ENCODE data around the gene PPP1R9A.

The PPP1R9A gene

DNA sequence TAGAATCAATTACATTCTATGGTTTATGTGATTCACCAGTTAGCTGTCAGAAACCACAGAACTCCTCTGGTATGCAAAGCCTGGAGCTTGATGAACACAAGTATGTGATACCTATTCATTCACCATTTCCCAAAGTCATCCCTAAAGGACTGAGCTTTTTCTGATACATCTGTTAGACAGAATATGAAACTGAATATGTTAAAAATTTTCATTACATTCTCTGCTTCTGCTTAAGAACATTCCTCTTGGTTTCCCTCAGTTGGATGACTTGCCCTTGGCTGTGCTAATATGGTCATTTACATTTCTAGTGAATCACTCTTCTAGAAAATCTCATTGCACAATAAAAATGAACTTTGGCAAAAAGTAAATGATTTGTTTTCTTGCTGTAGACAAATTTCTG, 427.7 kb downstream of the PPP1R9A start:
- no peaks in the 10 kb centered on the region for H3K9me3 ChIP-seq (ENCODE audit: control insufficient read depth, insufficient read depth, low read length)
- H3K27me3 ChIP-seq (ENCODE audit: control insufficient read depth, low read length), result no peaks in the 10 kb centered on the region
- no peaks in the 10 kb centered on the region for H3F3A ChIP-seq (ENCODE audit: control insufficient read depth, insufficient read depth)
- no peak overlapping the region for H3K4me3 ChIP-seq (ENCODE audit: low read length)
- H3K4me1 ChIP-seq (ENCODE audit: control insufficient read depth, low read length), result no peaks in the 10 kb centered on the region
- H3K9me2 ChIP-seq (replicated peaks; ENCODE audit: control insufficient read depth, low read length), result no peaks in the 10 kb centered on the region
- H3K36me3 ChIP-seq (ENCODE audit: control insufficient read depth, low read length), result no peaks in the 10 kb centered on the region
- H3K79me2 ChIP-seq (ENCODE audit: control insufficient read depth, low read length), result no peaks in the 10 kb centered on the region
- no peaks in the 10 kb centered on the region for H4K20me1 ChIP-seq (ENCODE audit: control insufficient read depth, insufficient read depth, low read depth, low read length)
- H3K4me2 ChIP-seq (ENCODE audit: low read length), result no peak overlapping the region
- no peak for TF ChIP-seq EZH2phosphoT487 (IDR thresholded peaks at IDR 0.05; ENCODE audit: borderline replicate concordance, low read length)
- TF ChIP-seq, protein P1, sequence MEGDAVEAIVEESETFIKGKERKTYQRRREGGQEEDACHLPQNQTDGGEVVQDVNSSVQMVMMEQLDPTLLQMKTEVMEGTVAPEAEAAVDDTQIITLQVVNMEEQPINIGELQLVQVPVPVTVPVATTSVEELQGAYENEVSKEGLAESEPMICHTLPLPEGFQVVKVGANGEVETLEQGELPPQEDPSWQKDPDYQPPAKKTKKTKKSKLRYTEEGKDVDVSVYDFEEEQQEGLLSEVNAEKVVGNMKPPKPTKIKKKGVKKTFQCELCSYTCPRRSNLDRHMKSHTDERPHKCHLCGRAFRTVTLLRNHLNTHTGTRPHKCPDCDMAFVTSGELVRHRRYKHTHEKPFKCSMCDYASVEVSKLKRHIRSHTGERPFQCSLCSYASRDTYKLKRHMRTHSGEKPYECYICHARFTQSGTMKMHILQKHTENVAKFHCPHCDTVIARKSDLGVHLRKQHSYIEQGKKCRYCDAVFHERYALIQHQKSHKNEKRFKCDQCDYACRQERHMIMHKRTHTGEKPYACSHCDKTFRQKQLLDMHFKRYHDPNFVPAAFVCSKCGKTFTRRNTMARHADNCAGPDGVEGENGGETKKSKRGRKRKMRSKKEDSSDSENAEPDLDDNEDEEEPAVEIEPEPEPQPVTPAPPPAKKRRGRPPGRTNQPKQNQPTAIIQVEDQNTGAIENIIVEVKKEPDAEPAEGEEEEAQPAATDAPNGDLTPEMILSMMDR (IDR thresholded peaks at IDR 0.05; ENCODE audit: low read depth, low read length, poor library complexity, severe bottlenecking), result no peak
- no peak overlapping the region for H3K27ac ChIP-seq (ENCODE audit: low read depth, low read length)

DNA sequence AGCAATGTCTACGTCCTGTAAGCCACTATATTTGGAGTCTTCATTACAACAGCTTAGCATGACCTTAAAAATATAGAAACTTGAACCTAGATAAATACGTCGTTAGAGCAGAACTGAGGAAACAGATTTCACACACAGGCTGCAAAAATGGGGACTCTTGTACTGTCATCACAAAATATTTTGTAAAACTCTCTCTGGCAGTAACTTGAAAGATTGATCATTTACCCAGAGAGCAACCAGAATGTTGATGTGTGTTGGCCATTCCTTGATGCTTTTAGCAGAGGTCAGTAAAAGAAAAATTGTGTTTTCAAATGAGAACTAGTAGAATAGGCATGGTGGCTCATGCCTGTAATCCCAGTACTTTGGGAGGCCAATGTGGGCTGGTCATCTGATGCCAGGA, 431.4 kb downstream of the PPP1R9A start:
- no peaks in the 10 kb centered on the region for H3K9me2 ChIP-seq (replicated peaks; ENCODE audit: control insufficient read depth, low read length)
- H3K27ac ChIP-seq (ENCODE audit: low read depth, low read length), result no peak overlapping the region
- H3K4me3 ChIP-seq (ENCODE audit: low read length), result no peak overlapping the region
- no peaks in the 10 kb centered on the region for H3K27me3 ChIP-seq (ENCODE audit: control insufficient read depth, low read length)
- H3K9me3 ChIP-seq (ENCODE audit: control insufficient read depth, insufficient read depth, low read length), result no peaks in the 10 kb centered on the region
- H3K4me2 ChIP-seq (ENCODE audit: low read length), result no peak overlapping the region
- no peaks in the 10 kb centered on the region for H3K79me2 ChIP-seq (ENCODE audit: control insufficient read depth, low read length)
- no peaks in the 10 kb centered on the region for H3K4me1 ChIP-seq (ENCODE audit: control insufficient read depth, low read length)
- no peaks in the 10 kb centered on the region for H4K20me1 ChIP-seq (ENCODE audit: control insufficient read depth, insufficient read depth, low read depth, low read length)
- H3K36me3 ChIP-seq (ENCODE audit: control insufficient read depth, low read length), result no peaks in the 10 kb centered on the region
- no peaks in the 10 kb centered on the region for H3F3A ChIP-seq (ENCODE audit: control insufficient read depth, insufficient read depth)
- TF ChIP-seq, protein P1 (IDR thresholded peaks at IDR 0.05; ENCODE audit: low read depth, low read length, poor library complexity, severe bottlenecking), result no peak
- TF ChIP-seq EZH2phosphoT487 (IDR thresholded peaks at IDR 0.05; ENCODE audit: borderline replicate concordance, low read length), result no peak

DNA sequence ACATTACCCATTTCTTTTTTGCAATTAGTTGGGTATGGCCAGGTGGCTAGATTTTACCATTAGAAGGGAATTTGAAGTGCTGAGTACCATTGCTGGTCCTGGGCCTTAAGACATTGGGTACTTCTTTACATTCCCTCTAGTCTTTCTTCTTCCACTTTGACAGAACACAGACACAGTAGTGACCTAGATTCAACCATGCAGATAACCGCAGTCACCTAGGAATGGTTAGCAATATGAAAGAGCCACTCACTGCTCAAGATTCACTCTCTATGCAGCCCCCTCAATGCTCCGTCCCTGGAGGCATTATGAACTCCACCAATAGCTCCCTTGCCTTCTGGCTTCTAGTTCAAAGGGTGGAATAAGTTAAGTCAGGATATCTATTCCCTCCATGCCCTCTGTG, 433.1 kb downstream of the PPP1R9A start:
- Histone ChIP-seq H3K27me3 (ENCODE audit: control insufficient read depth, low read length) (no peaks in the 10 kb centered on the region), H3K27ac (ENCODE audit: low read depth, low read length) (no peak overlapping the region), H3K4me1 (ENCODE audit: control insufficient read depth, low read length) (no peaks in the 10 kb centered on the region), H3K9me2 (replicated peaks; ENCODE audit: control insufficient read depth, low read length) (no peaks in the 10 kb centered on the region), H3F3A (ENCODE audit: control insufficient read depth, insufficient read depth) (no peaks in the 10 kb centered on the region), H3K4me2 (ENCODE audit: low read length) (no peak overlapping the region), H4K20me1 (ENCODE audit: control insufficient read depth, insufficient read depth, low read depth, low read length) (no peaks in the 10 kb centered on the region), H3K79me2 (ENCODE audit: control insufficient read depth, low read length) (no peaks in the 10 kb centered on the region), H3K36me3 (ENCODE audit: control insufficient read depth, low read length) (no peaks in the 10 kb centered on the region), H3K4me3 (ENCODE audit: low read length) (no peak overlapping the region), H3K9me3 (ENCODE audit: control insufficient read depth, insufficient read depth, low read length) (no peaks in the 10 kb centered on the region)
- TF ChIP-seq, protein P1 (IDR thresholded peaks at IDR 0.05; ENCODE audit: low read depth, low read length, poor library complexity, severe bottlenecking), result no peak
- TF ChIP-seq EZH2phosphoT487 (IDR thresholded peaks at IDR 0.05; ENCODE audit: borderline replicate concordance, low read length), result no peak

DNA sequence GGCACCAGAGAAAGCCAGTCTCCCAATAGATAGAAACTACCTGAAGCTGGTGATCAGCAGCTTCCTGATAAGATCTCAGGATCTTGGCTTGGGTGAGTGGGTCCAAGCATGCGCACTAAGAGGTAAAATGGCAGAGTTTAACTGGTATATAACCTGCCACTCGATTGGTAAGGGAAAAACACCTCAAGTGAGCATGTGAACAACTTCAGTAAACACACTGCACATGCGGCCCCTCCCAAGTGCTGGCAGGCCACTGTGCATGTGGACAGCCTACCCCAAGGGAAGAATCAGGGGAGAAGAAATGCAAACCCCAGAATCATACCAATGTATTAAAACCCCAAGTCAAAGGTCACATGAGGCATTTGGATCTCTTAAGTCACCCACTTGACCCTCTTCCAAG, 434.6 kb downstream of the PPP1R9A start:
- H3K4me1 ChIP-seq (ENCODE audit: control insufficient read depth, low read length), result no peaks in the 10 kb centered on the region
- no peak overlapping the region for H3K4me3 ChIP-seq (ENCODE audit: low read length)
- H3K4me2 ChIP-seq (ENCODE audit: low read length), result no peak overlapping the region
- no peaks in the 10 kb centered on the region for H3F3A ChIP-seq (ENCODE audit: control insufficient read depth, insufficient read depth)
- H3K9me3 ChIP-seq (ENCODE audit: control insufficient read depth, insufficient read depth, low read length), result no peaks in the 10 kb centered on the region
- no peaks in the 10 kb centered on the region for H3K79me2 ChIP-seq (ENCODE audit: control insufficient read depth, low read length)
- H3K27me3 ChIP-seq (ENCODE audit: control insufficient read depth, low read length), result no peaks in the 10 kb centered on the region
- no peaks in the 10 kb centered on the region for H4K20me1 ChIP-seq (ENCODE audit: control insufficient read depth, insufficient read depth, low read depth, low read length)
- no peaks in the 10 kb centered on the region for H3K36me3 ChIP-seq (ENCODE audit: control insufficient read depth, low read length)
- TF ChIP-seq EZH2phosphoT487 (IDR thresholded peaks at IDR 0.05; ENCODE audit: borderline replicate concordance, low read length), result no peak
- TF ChIP-seq, protein P1 (IDR thresholded peaks at IDR 0.05; ENCODE audit: low read depth, low read length, poor library complexity, severe bottlenecking), result no peak
- H3K27ac ChIP-seq (ENCODE audit: low read depth, low read length), result no peak overlapping the region
- H3K9me2 ChIP-seq (replicated peaks; ENCODE audit: control insufficient read depth, low read length), result no peaks in the 10 kb centered on the region

All from DOHH2 (cell line).